HG03439 (cell line): ENCODE measurements around the gene MAGI3.
"Not testable (repeated sequence)": the region's sequence is repeated elsewhere in the genome, so short reads cannot be mapped to it uniquely, and the experiment has no call there.

ENCODE experiments used
- ATAC-seq: cut with Tn5 transposase; IDR thresholded peaks from one replicate; pipeline ENCODE4 v1.9.1; 2021; ENCODE audit warnings: mild to moderate bottlenecking, moderate library complexity; ENCODE audit not compliant: unreplicated experiment

The MAGI3 gene

GRCh38 chr1:113508364-113509164 is 118.2 kb downstream of the MAGI3 start:
- no peak for ATAC-seq

GRCh38 chr1:113509766-113510165 is 119.5 kb downstream of the MAGI3 start:
- ATAC-seq: not testable (repeated sequence)

- no peak for ATAC-seq
Observed at GRCh38 chr1:113511269-113511668, 121.0 kb downstream of the MAGI3 start.

GRCh38 chr1:113515498-113515897 is 125.2 kb downstream of the MAGI3 start:
- ATAC-seq: no peak

GRCh38 chr1:113517346-113517745 is 127.0 kb downstream of the MAGI3 start:
- ATAC-seq: no peak

GRCh38 chr1:113517983-113518382 is 127.7 kb downstream of the MAGI3 start:
- ATAC-seq: no peak

GRCh38 chr1:113519556-113519955 is 129.2 kb downstream of the MAGI3 start:
- ATAC-seq: no peak

- ATAC-seq: no peak
Observed at GRCh38 chr1:113530021-113530420, 139.7 kb downstream of the MAGI3 start.

- ATAC-seq: no peak
Observed at GRCh38 chr1:113531321-113531720, 141.0 kb downstream of the MAGI3 start.

GRCh38 chr1:113533061-113533460 is 142.7 kb downstream of the MAGI3 start:
- ATAC-seq: no peak

- ATAC-seq: no peak
Observed at GRCh38 chr1:113534130-113534817, 144.0 kb downstream of the MAGI3 start.

GRCh38 chr1:113534875-113535274 is 144.6 kb downstream of the MAGI3 start:
- ATAC-seq: no peak

- ATAC-seq: no peak
Observed at GRCh38 chr1:113536182-113536780, 146.0 kb downstream of the MAGI3 start.

GRCh38 chr1:113538225-113538624 is 147.9 kb downstream of the MAGI3 start:
- ATAC-seq: no peak

- ATAC-seq: no peak
Observed at GRCh38 chr1:113540335-113540734, 150.0 kb downstream of the MAGI3 start.

- ATAC-seq: no peak
Observed at GRCh38 chr1:113541106-113541505, 150.8 kb downstream of the MAGI3 start.

GRCh38 chr1:113542221-113542701 is 151.9 kb downstream of the MAGI3 start:
- ATAC-seq: no peak

- no peak for ATAC-seq
Observed at GRCh38 chr1:113543110-113543509, 152.8 kb downstream of the MAGI3 start.

- no peak for ATAC-seq
Observed at GRCh38 chr1:113545210-113545609, 154.9 kb downstream of the MAGI3 start.

- ATAC-seq: no peak
Observed at GRCh38 chr1:113545626-113546025, 155.3 kb downstream of the MAGI3 start.

GRCh38 chr1:113551728-113552127 is 161.4 kb downstream of the MAGI3 start:
- ATAC-seq: no peak

GRCh38 chr1:113552244-113552643 is 161.9 kb downstream of the MAGI3 start:
- no peak for ATAC-seq
